K562 (cell line): ENCODE measurements around the gene AGAP1.

Source experiments
- CBX3 ChIP-seq, 2 experiments: IDR thresholded peaks; 1 replicate in 1 of 2; 2 replicates in 1 of 2; pipeline ENCODE4 v1.6.1; 2012; ENCODE audit warnings: inconsistent platforms in 2 of 2, low read length in 2 of 2, borderline replicate concordance in 1 of 2, control low read depth in 1 of 2
- CEBPB ChIP-seq: fragments of 450-650 bp; IDR thresholded peaks from 2 replicates; pipeline ENCODE4 v1.6.1; 2016; ENCODE audit warnings: missing genetic modification characterization, missing compliant biosample characterization
- CREM ChIP-seq: IDR thresholded peaks from 2 replicates; pipeline ENCODE4 v1.6.1; 2014; ENCODE audit warnings: antibody characterized with exemption, low read depth
- CTCF ChIP-seq, 3 experiments: IDR thresholded peaks in 2 of 3; conservative IDR thresholded peaks in 1 of 3; 2 replicates each; pipeline ENCODE4 v1.5.1; 2011 to 2012; ENCODE audit warnings: low read length in 3 of 3, mild to moderate bottlenecking in 3 of 3, control low read depth in 2 of 3, improper control_type of control experiment in 1 of 3, inconsistent platforms in 1 of 3, low read depth in 1 of 3, mixed read lengths in 1 of 3, moderate library complexity in 1 of 3; ENCODE audit not compliant: insufficient read depth in 2 of 3
- E2F5 ChIP-seq: sonication (generic); formaldehyde crosslinking; IDR thresholded peaks from 2 replicates; pipeline ENCODE4 v1.8.0; 2022; ENCODE audit warnings: mild to moderate bottlenecking, missing genetic modification reagents
- POLR2A ChIP-seq: fragments of 450-650 bp; conservative IDR thresholded peaks from 2 replicates; pipeline ENCODE4 v1.6.1; 2016
- PRDM10 ChIP-seq: fragments of 450-650 bp; IDR thresholded peaks from 2 replicates; pipeline ENCODE4 v1.6.1; 2018; ENCODE audit not compliant: partially characterized antibody
- SP1 ChIP-seq: sonication (generic); formaldehyde crosslinking; IDR thresholded peaks from 2 replicates; pipeline ENCODE4 v1.8.1; 2022; ENCODE audit warnings: mild to moderate bottlenecking, missing genetic modification reagents
- SREBF1 ChIP-seq: fragments of 150-350 bp; IDR thresholded peaks from 2 replicates; pipeline ENCODE4 v1.6.1; 2014; ENCODE audit warnings: antibody characterized with exemption, low read depth, low read length, borderline replicate concordance
- TAF15 ChIP-seq: fragments of 200-400 bp; formaldehyde crosslinking; IDR thresholded peaks from 2 replicates; pipeline ENCODE4 v1.6.1; 2017; ENCODE audit warnings: mild to moderate bottlenecking, low read depth, low read length, moderate library complexity
- ZNF140 ChIP-seq: fragments of 250-450 bp; sonication (Bioruptor Pico); IDR thresholded peaks from 2 replicates; pipeline ENCODE4 v1.8.0; 2021; ENCODE audit warnings: moderate library complexity, mild to moderate bottlenecking, inconsistent platforms
- ZNF655 ChIP-seq: fragments of 250-450 bp; sonication (Bioruptor Pico); IDR thresholded peaks from 2 replicates; pipeline ENCODE4 v1.5.0; 2021

GRCh38 chr2:235839226-235839625 is 345.4 kb downstream of the AGAP1 start:
- no peak for TF ChIP-seq CTCF (IDR thresholded peaks at IDR 0.05 in 2 of 3, conservative IDR thresholded peaks at IDR 0.05 in 1 of 3; ENCODE audit: insufficient read depth in 2 of 3, low read depth in 1 of 3, low read length in 3 of 3)
- no peak for TF ChIP-seq CREM
- no peak for TF ChIP-seq SP1 (CRISPR knock-in tag)
- no peak for TF ChIP-seq POLR2A
- TF ChIP-seq E2F5 (CRISPR knock-in tag), result no peak
- TF ChIP-seq CEBPB (tag), result no peak
- no peak for TF ChIP-seq TAF15
- TF ChIP-seq CBX3 (IDR thresholded peaks at IDR 0.05; ENCODE audit: borderline replicate concordance in 1 of 2, low read length in 2 of 2), result no peak
- no peak for TF ChIP-seq PRDM10
- no peak for TF ChIP-seq ZNF140
- no peak for TF ChIP-seq SREBF1
- no peak for TF ChIP-seq ZNF655
